Fibroblast of skin of abdomen (primary cell): ENCODE results near the gene MBP.
A peak's percentile ranks its signal among the peaks of the same experiment; 100 is the strongest.

Experiments used
- DNase-seq: peaks from one replicate; pipeline ENCODE4 v3.0.0-alpha.2; 2013

Gene MBP

GRCh38 chr18:77100751-77101355 is 31.7 kb downstream of the MBP start:
- no peak for DNase-seq

- DNase-seq = no peak
These were observed 32.9 kb downstream of the MBP start for GRCh38 chr18:77099485-77100370.

- DNase-seq = no peak
These were observed 33.9 kb downstream of the MBP start for GRCh38 chr18:77098538-77099174.

- peak; percentile 51 for DNase-seq
These were observed 34.6 kb downstream of the MBP start for GRCh38 chr18:77098029-77098428.

- no peak for DNase-seq
These were observed 35.4 kb downstream of the MBP start for GRCh38 chr18:77096936-77097886.

GRCh38 chr18:77095391-77096371 is 36.9 kb downstream of the MBP start:
- no peak for DNase-seq

GRCh38 chr18:77093586-77093985 is 39.0 kb downstream of the MBP start:
- no peak for DNase-seq

- DNase-seq = no peak
These were observed 39.5 kb downstream of the MBP start for GRCh38 chr18:77093067-77093430.

- DNase-seq = no peak
These were observed 40.2 kb downstream of the MBP start for GRCh38 chr18:77092104-77093066.

- DNase-seq = no peak
These were observed 41.2 kb downstream of the MBP start for GRCh38 chr18:77091366-77091765.

GRCh38 chr18:77090546-77091174 is 41.9 kb downstream of the MBP start:
- no peak for DNase-seq

GRCh38 chr18:77089723-77090285 is 42.8 kb downstream of the MBP start:
- DNase-seq = no peak

- no peak for DNase-seq
These were observed 43.4 kb downstream of the MBP start for GRCh38 chr18:77088963-77089722.

GRCh38 chr18:77087393-77088141 is 45.0 kb downstream of the MBP start:
- peak; percentile 50 for DNase-seq

- no peak for DNase-seq
These were observed 45.8 kb downstream of the MBP start for GRCh38 chr18:77086656-77087392.

GRCh38 chr18:77086034-77086433 is 46.5 kb downstream of the MBP start:
- DNase-seq = peak; percentile 67

- DNase-seq = no peak
These were observed 47.9 kb downstream of the MBP start for GRCh38 chr18:77084688-77085035.
